ENCODE data around the gene GLT8D2.

DNA sequence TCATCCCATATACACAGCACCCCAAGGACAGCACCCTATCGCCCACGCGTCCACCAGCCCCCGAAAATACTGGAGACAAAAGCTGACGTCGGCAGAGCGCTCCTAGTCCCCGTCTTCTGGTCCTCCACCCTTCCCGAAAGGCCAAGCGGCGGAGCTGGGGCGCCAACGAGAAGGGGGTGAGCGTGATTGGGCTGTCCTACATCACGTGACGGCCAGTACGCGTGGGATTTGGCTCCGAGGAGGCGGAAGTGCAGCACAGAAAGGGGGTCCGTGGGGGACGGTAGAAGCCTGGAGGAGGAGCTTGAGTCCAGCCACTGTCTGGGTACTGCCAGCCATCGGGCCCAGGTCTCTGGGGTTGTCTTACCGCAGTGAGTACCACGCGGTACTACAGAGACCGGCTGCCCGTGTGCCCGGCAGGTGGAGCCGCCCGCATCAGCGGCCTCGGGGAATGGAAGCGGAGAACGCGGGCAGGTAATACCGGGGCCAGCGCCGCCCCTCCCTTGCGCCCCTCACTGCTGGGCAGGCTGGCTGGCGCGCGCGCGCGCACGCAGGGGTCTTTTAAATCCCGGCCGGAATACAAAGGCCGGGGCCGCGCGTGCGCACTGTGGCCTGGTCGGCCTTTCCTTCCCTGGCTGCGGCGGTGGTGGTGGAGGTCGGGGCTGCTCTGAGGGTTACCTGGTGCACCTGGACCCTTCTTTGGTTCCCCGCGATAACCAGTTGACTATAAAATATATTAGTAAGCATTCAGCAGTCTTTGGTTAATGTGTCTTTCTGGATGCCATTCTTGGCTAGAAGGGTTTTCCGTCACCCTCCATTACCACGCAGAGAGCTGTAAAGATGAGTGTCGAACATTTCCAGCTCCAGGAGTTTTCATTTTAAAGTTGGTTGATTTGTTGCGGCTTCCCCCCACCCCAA lies 84.1 kb downstream of the GLT8D2 start, which contains the start of gene TDG:
- TF ChIP-seq, protein P1, sequence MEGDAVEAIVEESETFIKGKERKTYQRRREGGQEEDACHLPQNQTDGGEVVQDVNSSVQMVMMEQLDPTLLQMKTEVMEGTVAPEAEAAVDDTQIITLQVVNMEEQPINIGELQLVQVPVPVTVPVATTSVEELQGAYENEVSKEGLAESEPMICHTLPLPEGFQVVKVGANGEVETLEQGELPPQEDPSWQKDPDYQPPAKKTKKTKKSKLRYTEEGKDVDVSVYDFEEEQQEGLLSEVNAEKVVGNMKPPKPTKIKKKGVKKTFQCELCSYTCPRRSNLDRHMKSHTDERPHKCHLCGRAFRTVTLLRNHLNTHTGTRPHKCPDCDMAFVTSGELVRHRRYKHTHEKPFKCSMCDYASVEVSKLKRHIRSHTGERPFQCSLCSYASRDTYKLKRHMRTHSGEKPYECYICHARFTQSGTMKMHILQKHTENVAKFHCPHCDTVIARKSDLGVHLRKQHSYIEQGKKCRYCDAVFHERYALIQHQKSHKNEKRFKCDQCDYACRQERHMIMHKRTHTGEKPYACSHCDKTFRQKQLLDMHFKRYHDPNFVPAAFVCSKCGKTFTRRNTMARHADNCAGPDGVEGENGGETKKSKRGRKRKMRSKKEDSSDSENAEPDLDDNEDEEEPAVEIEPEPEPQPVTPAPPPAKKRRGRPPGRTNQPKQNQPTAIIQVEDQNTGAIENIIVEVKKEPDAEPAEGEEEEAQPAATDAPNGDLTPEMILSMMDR (IDR thresholded peaks at IDR 0.05; ENCODE audit: insufficient read depth, low read length): no peak
- TF ChIP-seq SPI1 (IDR thresholded peaks at IDR 0.05; ENCODE audit: borderline replicate concordance, low read depth) (peak; percentile 72; the same call in 1 of the 2 replicates), POLR2AphosphoS5 (IDR thresholded peaks at IDR 0.05; ENCODE audit: low read depth) (peak; percentile 86), GABPA (IDR thresholded peaks at IDR 0.05; ENCODE audit: low read depth) (peak; percentile 89)
- TF ChIP-seq, protein P2, sequence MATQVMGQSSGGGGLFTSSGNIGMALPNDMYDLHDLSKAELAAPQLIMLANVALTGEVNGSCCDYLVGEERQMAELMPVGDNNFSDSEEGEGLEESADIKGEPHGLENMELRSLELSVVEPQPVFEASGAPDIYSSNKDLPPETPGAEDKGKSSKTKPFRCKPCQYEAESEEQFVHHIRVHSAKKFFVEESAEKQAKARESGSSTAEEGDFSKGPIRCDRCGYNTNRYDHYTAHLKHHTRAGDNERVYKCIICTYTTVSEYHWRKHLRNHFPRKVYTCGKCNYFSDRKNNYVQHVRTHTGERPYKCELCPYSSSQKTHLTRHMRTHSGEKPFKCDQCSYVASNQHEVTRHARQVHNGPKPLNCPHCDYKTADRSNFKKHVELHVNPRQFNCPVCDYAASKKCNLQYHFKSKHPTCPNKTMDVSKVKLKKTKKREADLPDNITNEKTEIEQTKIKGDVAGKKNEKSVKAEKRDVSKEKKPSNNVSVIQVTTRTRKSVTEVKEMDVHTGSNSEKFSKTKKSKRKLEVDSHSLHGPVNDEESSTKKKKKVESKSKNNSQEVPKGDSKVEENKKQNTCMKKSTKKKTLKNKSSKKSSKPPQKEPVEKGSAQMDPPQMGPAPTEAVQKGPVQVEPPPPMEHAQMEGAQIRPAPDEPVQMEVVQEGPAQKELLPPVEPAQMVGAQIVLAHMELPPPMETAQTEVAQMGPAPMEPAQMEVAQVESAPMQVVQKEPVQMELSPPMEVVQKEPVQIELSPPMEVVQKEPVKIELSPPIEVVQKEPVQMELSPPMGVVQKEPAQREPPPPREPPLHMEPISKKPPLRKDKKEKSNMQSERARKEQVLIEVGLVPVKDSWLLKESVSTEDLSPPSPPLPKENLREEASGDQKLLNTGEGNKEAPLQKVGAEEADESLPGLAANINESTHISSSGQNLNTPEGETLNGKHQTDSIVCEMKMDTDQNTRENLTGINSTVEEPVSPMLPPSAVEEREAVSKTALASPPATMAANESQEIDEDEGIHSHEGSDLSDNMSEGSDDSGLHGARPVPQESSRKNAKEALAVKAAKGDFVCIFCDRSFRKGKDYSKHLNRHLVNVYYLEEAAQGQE (IDR thresholded peaks at IDR 0.05; ENCODE audit: insufficient replicate concordance, low read depth): no peak
